Mucosa of descending colon (tissue), 3 donors: ENCODE results near the gene FADS1. TPM values are rescaled to one million over a fixed set of nuclear protein-coding genes. Genes with fewer than 3 reads are reported as not detected.
A peak's percentile ranks its signal among the peaks of the same experiment; 100 is the strongest.

ENCODE experiments used
- ATAC-seq: fragments of 200-7000 bp; cut with Tn5 transposase; one replicate; pipeline ENCODE4 v1.9.1; 2020; ENCODE audit warnings: mild to moderate bottlenecking, moderate library complexity
- DNase-seq, 3 donors: peaks; one replicate each; pipeline ENCODE4 v3.0.0-alpha.2; 2020
- H3K36me3 ChIP-seq: fragments of 200-600 bp; one replicate; pipeline ENCODE4 v1.8.0; 2021; ENCODE audit warnings: low read depth, mild to moderate bottlenecking
- H3K4me1 ChIP-seq: fragments of 200-600 bp; one replicate; pipeline ENCODE4 v1.8.0; 2021; ENCODE audit warnings: low read depth, mild to moderate bottlenecking
- H3K4me3 ChIP-seq: fragments of 200-600 bp; one replicate; pipeline ENCODE4 v1.8.0; 2021; ENCODE audit warnings: mild to moderate bottlenecking
- H3K9me3 ChIP-seq: fragments of 200-600 bp; one replicate; pipeline ENCODE4 v1.8.0; 2021; ENCODE audit warnings: mild to moderate bottlenecking
- CTCF ChIP-seq: fragments of 200-600 bp; IDR thresholded peaks from one replicate; pipeline ENCODE4 v1.8.0; 2022; ENCODE audit warnings: antibody characterized with exemption, mild to moderate bottlenecking
- intact Hi-C, 2 donors: fragments of 100-400 bp; cut with DNase I in 1 of 2; cut with micrococcal nuclease in 1 of 2; formaldehyde crosslinking; loops; one replicate each; pipeline versions ENCODE4 v1.11.0 to v1.11.1; 2022; cut with DNase I, micrococcal nuclease
- total RNA-seq, 3 donors: library from RNA; stranded (reverse); fragmentation: NEBNext Ultra II Directional in 2 of 3; extraction: Animal tissue kit (Norgen Biotek cat#: 25700) in 2 of 3; gene quantifications; one replicate each; pipeline versions ENCODE4 v1.2.1 to v1.2.4, GENCODE V29; 2021 to 2023
- donor health status: DM: no; HTN: no; CAD: no; lungs with moderate emphysema.
- donor health status: DM: no; HTN: no; CAD: no.
- donor health status: DM: no; HTN: yes; CAD: no.

FADS1 gene
- total RNA-seq, 3 donors from 2014 or later, result 2.8 to 17.3 (median 7.3) TPM

- H3K4me3 ChIP-seq, result no peak overlapping the region
- intact Hi-C loops, result no loop called here
- H3K36me3 ChIP-seq, result no peaks in the 10 kb centered on the region
- DNase-seq (no peak), ATAC-seq (no peak)
- H3K9me3 ChIP-seq, result no peaks in the 10 kb centered on the region
- no peak for TF ChIP-seq CTCF
- no peaks in the 10 kb centered on the region for H3K4me1 ChIP-seq
Observed at GRCh38 chr11:61782299-61782698, 34.5 kb downstream of the FADS1 start.

- no peak for ATAC-seq
- H3K4me1 ChIP-seq, result no peaks in the 10 kb centered on the region
- intact Hi-C loops, result no loop called here
- peak in 1 of 3 donors; percentile 38 for DNase-seq
- no peak overlapping the region for H3K4me3 ChIP-seq
- TF ChIP-seq CTCF, result no peak
- H3K9me3 ChIP-seq, result no peaks in the 10 kb centered on the region
- H3K36me3 ChIP-seq, result no peaks in the 10 kb centered on the region
Observed at GRCh38 chr11:61781585-61781984, 35.2 kb downstream of the FADS1 start.

- DNase-seq, result peak in 1 of 3 donors; percentile 36
- TF ChIP-seq CTCF, result no peak
- Histone ChIP-seq H3K36me3 (no peaks in the 10 kb centered on the region), H3K4me3 (no peak overlapping the region), H3K9me3 (no peaks in the 10 kb centered on the region), H3K4me1 (no peaks in the 10 kb centered on the region)
- intact Hi-C loops, result no loop called here
- ATAC-seq, result no peak
Observed at GRCh38 chr11:61780581-61781162, 36.1 kb downstream of the FADS1 start.

GRCh38 chr11:61779666-61780525, 36.9 kb downstream of the FADS1 start:
- no peak for TF ChIP-seq CTCF
- ATAC-seq (no peak), DNase-seq (peak in 1 of 3 donors; percentile 32)
- no peaks in the 10 kb centered on the region for H3K4me1 ChIP-seq
- no peak overlapping the region for H3K4me3 ChIP-seq
- intact Hi-C loops, result no loop called here
- no peaks in the 10 kb centered on the region for H3K36me3 ChIP-seq
- no peaks in the 10 kb centered on the region for H3K9me3 ChIP-seq

- Histone ChIP-seq H3K36me3 (no peaks in the 10 kb centered on the region), H3K4me1 (no peaks in the 10 kb centered on the region), H3K9me3 (no peaks in the 10 kb centered on the region), H3K4me3 (no peak overlapping the region)
- no peak for ATAC-seq
- DNase-seq, result peak in 1 of 3 donors; percentile 45
- intact Hi-C loops, result no loop called here
- TF ChIP-seq CTCF, result no peak
Observed at GRCh38 chr11:61778920-61779650, 37.7 kb downstream of the FADS1 start.
